GM06990 (cell line): ENCODE measurements around the gene KSR1.
A peak's percentile ranks its signal among the peaks of the same experiment; 100 is the strongest.

Experiments used
- DNase-seq: peaks from one replicate; pipeline ENCODE4 v3.0.0-alpha.2; 2011; ENCODE audit not compliant: insufficient read length; ENCODE audit errors: extremely low read depth
- H3K27me3 ChIP-seq: replicated peaks from 2 replicates; pipeline ENCODE4 v1.6.0; 2011; ENCODE audit warnings: low read length; ENCODE audit not compliant: control insufficient read depth, insufficient read depth
- H3K36me3 ChIP-seq: 2 replicates; pipeline ENCODE4 v1.5.1; 2011; ENCODE audit warnings: low read length; ENCODE audit not compliant: control insufficient read depth, insufficient read depth
- H3K4me3 ChIP-seq: replicated peaks from 2 replicates; pipeline ENCODE4 v1.5.1; 2011; ENCODE audit warnings: low read depth, mild to moderate bottlenecking, control low read depth, low read length
- CTCF ChIP-seq: IDR thresholded peaks from 2 replicates; pipeline ENCODE4 v1.5.1; 2011; ENCODE audit warnings: low read length, control low read depth, mild to moderate bottlenecking, inconsistent platforms; ENCODE audit not compliant: insufficient read depth, poor library complexity, severe bottlenecking

KSR1 gene

GRCh38 chr17:27523712-27524111 is 67.5 kb downstream of the KSR1 start:
- Histone ChIP-seq H3K4me3 (no peak overlapping the region), H3K36me3 (no peaks in the 10 kb centered on the region; the same call in 1 of the 2 replicates), H3K27me3 (no peaks in the 10 kb centered on the region)
- no peak for DNase-seq
- TF ChIP-seq CTCF = no peak

GRCh38 chr17:27524594-27524993 is 68.3 kb downstream of the KSR1 start:
- no peak for TF ChIP-seq CTCF
- no peak overlapping the region for H3K4me3 ChIP-seq
- no peaks in the 10 kb centered on the region for H3K27me3 ChIP-seq

GRCh38 chr17:27525316-27525715 is 69.1 kb downstream of the KSR1 start:
- no peak for DNase-seq
- no peaks in the 10 kb centered on the region for H3K27me3 ChIP-seq
- H3K4me3 ChIP-seq = no peak overlapping the region
- TF ChIP-seq CTCF = no peak
- H3K36me3 ChIP-seq = no peaks in the 10 kb centered on the region; the same call in 1 of the 2 replicates

More at GRCh38 chr17:27524594-27524993, 68.3 kb downstream of the KSR1 start:
- no peaks in the 10 kb centered on the region; the same call in 1 of the 2 replicates for H3K36me3 ChIP-seq
- DNase-seq = no peak

GRCh38 chr17:27525836-27526603 is 69.8 kb downstream of the KSR1 start:
- Histone ChIP-seq H3K36me3 (no peaks in the 10 kb centered on the region; the same call in 1 of the 2 replicates), H3K4me3 (no peak overlapping the region), H3K27me3 (no peaks in the 10 kb centered on the region)
- DNase-seq = no peak
- no peak for TF ChIP-seq CTCF

GRCh38 chr17:27526604-27527002 is 70.4 kb downstream of the KSR1 start:
- TF ChIP-seq CTCF = no peak
- H3K27me3 ChIP-seq = no peaks in the 10 kb centered on the region
- H3K4me3 ChIP-seq = no peak overlapping the region
- DNase-seq = peak; percentile 60
- no peaks in the 10 kb centered on the region for H3K36me3 ChIP-seq
